Esophagus squamous epithelium (tissue), 4 donors: ENCODE data around the gene FAM193B.

Experiments used
- CTCF ChIP-seq, 6 experiments: fragments of 450-650 bp in 4 of 6; fragments of 200-600 bp in 2 of 6; sonication (generic) in 2 of 6; IDR thresholded peaks; one replicate each; pipeline ENCODE4 v1.5.1; 2016 to 2019; ENCODE audit warnings: antibody characterized with exemption in 6 of 6, mild to moderate bottlenecking in 4 of 6, moderate library complexity in 4 of 6
- POLR2A ChIP-seq, 4 donors: fragments of 450-650 bp; IDR thresholded peaks; one replicate each; pipeline ENCODE4 v1.6.1; 2017; ENCODE audit warnings: antibody characterized with exemption in 4 of 4, mild to moderate bottlenecking in 4 of 4, moderate library complexity in 3 of 4

- TF ChIP-seq CTCF (IDR thresholded peaks at IDR 0.05) (no peak), POLR2A (IDR thresholded peaks at IDR 0.05) (no peak)
Measured at GRCh38 chr5:177509991-177510566, 44.3 kb downstream of the FAM193B start.
